Measurements from ENCODE around the gene IL6. TPM values are rescaled to one million over a fixed set of nuclear protein-coding genes. Genes with fewer than 3 reads are reported as not detected.

The IL6 gene
- polyA plus RNA-seq, 2 of the 4 experiments (the other 2 are of a cell fraction), result 1.3 to 2.9 TPM

DNA sequence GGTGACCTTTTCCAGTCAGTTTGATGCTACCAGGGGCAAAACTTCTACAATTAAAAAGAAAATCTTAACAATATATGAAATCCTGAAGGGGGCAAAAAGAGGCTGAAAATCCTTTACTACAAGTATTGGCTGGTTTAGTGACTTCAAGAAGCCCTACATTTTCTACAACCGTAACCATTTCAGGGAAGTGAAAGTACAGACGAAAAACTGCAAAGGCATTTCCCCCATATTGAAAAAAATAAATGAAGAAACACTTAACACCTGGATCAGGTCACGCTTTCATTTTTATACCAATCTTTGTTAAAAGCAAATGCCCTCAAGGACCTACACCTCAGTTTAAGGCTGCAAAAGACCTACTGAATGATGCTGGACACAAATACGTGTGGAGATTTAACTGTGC, 38.6 kb downstream of the IL6 start:
- Histone ChIP-seq H3K27ac (no peak overlapping the region), H3K9me3 (no peaks in the 10 kb centered on the region), H3K4me3 (no peak overlapping the region), H3K4me2 (no peak overlapping the region), H3K4me1 (no peaks in the 10 kb centered on the region)
- ATAC-seq, result no peak
- no peak for TF ChIP-seq MAZ (IDR thresholded peaks at IDR 0.05; ENCODE audit: borderline replicate concordance, low read depth, low read length)
- TF ChIP-seq CEBPB (IDR thresholded peaks at IDR 0.05), result no peak
- TF ChIP-seq ZC3H11A (IDR thresholded peaks at IDR 0.05), result no peak
- TF ChIP-seq HEYL (CRISPR knock-in tag; IDR thresholded peaks at IDR 0.05), result no peak
- TF ChIP-seq HOXA7 (CRISPR knock-in tag; IDR thresholded peaks at IDR 0.05), result no peak
- no peak for TF ChIP-seq TFCP2L1 (CRISPR knock-in tag; IDR thresholded peaks at IDR 0.05)
- no peak for TF ChIP-seq FOXS1 (CRISPR knock-in tag; IDR thresholded peaks at IDR 0.05)
- TF ChIP-seq, protein P1, sequence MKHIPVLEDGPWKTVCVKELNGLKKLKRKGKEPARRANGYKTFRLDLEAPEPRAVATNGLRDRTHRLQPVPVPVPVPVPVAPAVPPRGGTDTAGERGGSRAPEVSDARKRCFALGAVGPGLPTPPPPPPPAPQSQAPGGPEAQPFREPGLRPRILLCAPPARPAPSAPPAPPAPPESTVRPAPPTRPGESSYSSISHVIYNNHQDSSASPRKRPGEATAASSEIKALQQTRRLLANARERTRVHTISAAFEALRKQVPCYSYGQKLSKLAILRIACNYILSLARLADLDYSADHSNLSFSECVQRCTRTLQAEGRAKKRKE (CRISPR knock-in tag; IDR thresholded peaks at IDR 0.05; ENCODE audit: low read depth), result no peak
- TF ChIP-seq POLR2A (IDR thresholded peaks at IDR 0.05; ENCODE audit: low read length), result no peak
- no peak for TF ChIP-seq JUNB (IDR thresholded peaks at IDR 0.05)
- no peak for TF ChIP-seq HDAC2 (IDR thresholded peaks at IDR 0.05)
- no peak for TF ChIP-seq RCOR1 (IDR thresholded peaks at IDR 0.05; ENCODE audit: low read depth, low read length)
- no peak for TF ChIP-seq SMC3 (IDR thresholded peaks at IDR 0.05)
- TF ChIP-seq EHF (CRISPR knock-in tag; IDR thresholded peaks at IDR 0.05), result no peak
- TF ChIP-seq CHD2 (IDR thresholded peaks at IDR 0.05; ENCODE audit: low read length, partially characterized antibody), result no peak
- no peak for TF ChIP-seq EHMT2 (IDR thresholded peaks at IDR 0.05; ENCODE audit: low read depth)
- no peak for TF ChIP-seq PHF8 (IDR thresholded peaks at IDR 0.05; ENCODE audit: borderline replicate concordance, low read depth)
- no peak for TF ChIP-seq ZSCAN20 (CRISPR knock-in tag; IDR thresholded peaks at IDR 0.05)
- TF ChIP-seq, protein P2, sequence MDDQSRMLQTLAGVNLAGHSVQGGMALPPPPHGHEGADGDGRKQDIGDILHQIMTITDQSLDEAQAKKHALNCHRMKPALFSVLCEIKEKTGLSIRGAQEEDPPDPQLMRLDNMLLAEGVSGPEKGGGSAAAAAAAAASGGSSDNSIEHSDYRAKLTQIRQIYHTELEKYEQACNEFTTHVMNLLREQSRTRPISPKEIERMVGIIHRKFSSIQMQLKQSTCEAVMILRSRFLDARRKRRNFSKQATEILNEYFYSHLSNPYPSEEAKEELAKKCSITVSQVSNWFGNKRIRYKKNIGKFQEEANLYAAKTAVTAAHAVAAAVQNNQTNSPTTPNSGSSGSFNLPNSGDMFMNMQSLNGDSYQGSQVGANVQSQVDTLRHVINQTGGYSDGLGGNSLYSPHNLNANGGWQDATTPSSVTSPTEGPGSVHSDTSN (IDR thresholded peaks at IDR 0.05), result no peak
- no peak for TF ChIP-seq TP53 (CRISPR knock-in tag; IDR thresholded peaks at IDR 0.05)
- ChIA-PET CTCF (interaction anchor here (1.3 to 2.1 kb wide), 3 partner anchors 16 to 39 kb away, joined by 4 to 5 read pairs (median 4); partner anchors contain the start of gene IL6), POLR2A (no interaction called here)
- no peak for DNase-seq (ENCODE audit: low read depth in 1 of 2, low spot score in 1 of 2)
- FAIRE-seq, result no peak
- WGBS (ENCODE audit: missing lambda C conversion rate), result 46% methylated on average over 4 of the region's 4 CpGs

DNA sequence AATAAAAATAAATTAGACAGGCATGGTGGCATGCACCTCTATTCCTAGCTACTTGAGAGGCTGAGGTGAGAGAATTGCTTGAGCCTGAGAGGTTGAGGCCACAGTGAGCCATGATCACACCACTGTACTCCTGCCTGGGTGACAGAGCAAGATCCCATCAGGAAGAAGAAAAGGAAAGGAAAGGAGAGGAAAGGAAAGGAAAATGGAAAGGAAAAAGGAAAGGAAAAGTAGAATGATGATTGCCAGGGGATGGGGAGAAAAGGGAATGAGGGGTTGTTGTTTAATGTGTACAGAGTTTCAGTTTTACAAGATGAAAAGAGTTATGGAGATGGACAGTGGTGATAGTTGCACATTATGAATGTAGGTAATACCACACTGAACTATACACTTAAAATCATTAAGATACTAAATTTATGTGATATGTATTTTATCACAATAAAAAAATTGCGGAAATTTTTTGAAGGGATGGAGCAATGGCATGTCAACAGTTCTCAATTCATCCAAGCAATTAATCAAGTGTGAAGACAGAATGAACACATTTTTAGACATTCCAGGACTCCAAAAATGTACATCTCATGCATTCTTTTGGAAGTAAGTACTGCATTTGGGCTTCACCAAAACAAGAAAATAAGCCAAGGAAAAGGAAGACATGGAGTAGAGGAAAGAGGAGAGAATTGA, 44.3 kb downstream of the IL6 start:
- H3K4me1 ChIP-seq, result no peaks in the 10 kb centered on the region
- FAIRE-seq (no peak), ATAC-seq (no peak), DNase-seq (ENCODE audit: low read depth in 1 of 2, low spot score in 1 of 2) (no peak)
- H3K4me3 ChIP-seq, result no peak overlapping the region
- POLR2A ChIA-PET, result no interaction called here
- no peak overlapping the region for H3K4me2 ChIP-seq
- H3K9me3 ChIP-seq, result no peaks in the 10 kb centered on the region
- CTCF ChIA-PET, result no interaction called here
- TF ChIP-seq, protein P1 (CRISPR knock-in tag; IDR thresholded peaks at IDR 0.05; ENCODE audit: low read depth), result no peak
- WGBS (ENCODE audit: missing lambda C conversion rate), result 67% methylated on average over 1 of the region's 1 CpG
- H3K27ac ChIP-seq, result no peak overlapping the region

DNA sequence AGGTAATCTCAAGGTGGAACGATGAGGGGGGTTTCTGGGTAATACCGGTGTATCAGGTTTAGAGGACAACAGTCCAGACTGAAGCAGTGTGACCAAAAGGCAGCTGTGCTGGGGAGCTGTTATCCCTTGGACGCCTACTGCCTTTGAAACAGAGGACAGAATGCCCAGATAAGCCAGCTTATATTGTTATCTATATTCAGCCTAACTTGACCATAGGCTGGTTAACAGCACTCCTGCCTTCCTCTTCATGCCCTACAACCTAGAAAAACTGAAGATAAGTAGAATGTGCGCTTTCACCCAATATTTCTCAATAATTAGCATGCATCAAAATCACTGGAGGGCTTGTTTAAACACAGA, 44.9 kb downstream of the IL6 start:
- Histone ChIP-seq H3K9me3 (no peaks in the 10 kb centered on the region), H3K4me3 (no peak overlapping the region), H3K27ac (no peak overlapping the region), H3K4me1 (no peaks in the 10 kb centered on the region), H3K4me2 (no peak overlapping the region)
- DNase-seq (ENCODE audit: low read depth in 1 of 2, low spot score in 1 of 2) (no peak), FAIRE-seq (no peak), ATAC-seq (no peak)
- TF ChIP-seq TP53 (CRISPR knock-in tag; IDR thresholded peaks at IDR 0.05) (no peak), ZFP36 (IDR thresholded peaks at IDR 0.05; ENCODE audit: borderline replicate concordance, partially characterized antibody) (no peak), JUN (IDR thresholded peaks at IDR 0.05) (no peak), POLR2AphosphoS2 (conservative IDR thresholded peaks at IDR 0.05; ENCODE audit: low read length) (no peak), ESRRA (IDR thresholded peaks at IDR 0.05; ENCODE audit: borderline replicate concordance, low read length) (no peak), HOXB13 (CRISPR knock-in tag; IDR thresholded peaks at IDR 0.05; ENCODE audit: low read depth) (no peak)
- TF ChIP-seq, protein P1 (CRISPR knock-in tag; IDR thresholded peaks at IDR 0.05; ENCODE audit: low read depth), result no peak
- POLR2A ChIA-PET, result no interaction called here
- CTCF ChIA-PET, result interaction anchor here (1.7 kb wide), 1 partner anchor 211 kb away, joined by 3 read pairs; no protein-coding TSS in a partner anchor
- WGBS (ENCODE audit: missing lambda C conversion rate), result 53% methylated on average over 4 of the region's 4 CpGs

Data from A549 (cell line).